ENCODE measurements around the gene MAP2K1.

MAP2K1 gene

DNA sequence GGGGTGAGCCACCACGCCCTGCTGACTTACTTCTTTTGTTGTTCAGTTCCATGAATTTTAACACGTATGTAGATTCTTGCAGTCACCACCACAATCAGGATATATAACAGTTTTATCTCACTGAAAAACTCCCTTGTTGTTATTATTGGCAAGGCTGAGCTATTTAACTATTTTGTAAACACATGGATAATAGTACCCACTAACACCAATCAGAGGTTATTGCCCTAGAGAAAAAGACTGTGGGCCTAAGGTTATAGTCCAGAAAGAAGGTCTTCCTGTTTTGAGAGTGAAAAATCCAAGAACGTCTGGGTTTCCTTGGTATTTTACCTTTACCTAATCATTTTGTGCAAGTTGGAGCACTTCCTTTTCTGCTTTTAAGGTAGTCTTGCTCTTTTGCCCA lies 127.9 kb downstream of the MAP2K1 start:
- TF ChIP-seq, protein P1, sequence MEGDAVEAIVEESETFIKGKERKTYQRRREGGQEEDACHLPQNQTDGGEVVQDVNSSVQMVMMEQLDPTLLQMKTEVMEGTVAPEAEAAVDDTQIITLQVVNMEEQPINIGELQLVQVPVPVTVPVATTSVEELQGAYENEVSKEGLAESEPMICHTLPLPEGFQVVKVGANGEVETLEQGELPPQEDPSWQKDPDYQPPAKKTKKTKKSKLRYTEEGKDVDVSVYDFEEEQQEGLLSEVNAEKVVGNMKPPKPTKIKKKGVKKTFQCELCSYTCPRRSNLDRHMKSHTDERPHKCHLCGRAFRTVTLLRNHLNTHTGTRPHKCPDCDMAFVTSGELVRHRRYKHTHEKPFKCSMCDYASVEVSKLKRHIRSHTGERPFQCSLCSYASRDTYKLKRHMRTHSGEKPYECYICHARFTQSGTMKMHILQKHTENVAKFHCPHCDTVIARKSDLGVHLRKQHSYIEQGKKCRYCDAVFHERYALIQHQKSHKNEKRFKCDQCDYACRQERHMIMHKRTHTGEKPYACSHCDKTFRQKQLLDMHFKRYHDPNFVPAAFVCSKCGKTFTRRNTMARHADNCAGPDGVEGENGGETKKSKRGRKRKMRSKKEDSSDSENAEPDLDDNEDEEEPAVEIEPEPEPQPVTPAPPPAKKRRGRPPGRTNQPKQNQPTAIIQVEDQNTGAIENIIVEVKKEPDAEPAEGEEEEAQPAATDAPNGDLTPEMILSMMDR (IDR thresholded peaks at IDR 0.05; ENCODE audit: borderline replicate concordance, insufficient read depth, low read depth, low read length): no peak

DNA sequence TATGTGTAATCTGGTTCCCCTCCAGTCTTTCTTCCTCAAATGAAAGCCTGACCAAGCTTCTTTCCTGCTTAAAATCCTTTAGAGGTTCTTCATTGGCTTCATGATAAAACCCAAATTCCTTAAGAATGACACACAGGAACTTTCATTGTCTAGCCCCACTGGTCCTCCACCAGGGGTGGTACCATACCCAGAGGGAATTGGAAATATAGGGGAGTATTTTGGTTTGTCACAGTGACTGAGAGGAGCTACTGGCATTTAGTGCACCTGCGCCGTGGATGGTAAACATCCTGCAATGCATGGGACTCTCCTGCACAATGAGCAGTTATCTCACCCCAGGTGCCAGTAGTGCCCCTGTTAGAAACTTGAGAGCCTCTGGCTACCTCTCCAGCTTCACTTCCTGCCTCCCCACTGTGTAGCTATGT lies 129.2 kb downstream of the MAP2K1 start:
- H3K4me3 ChIP-seq (ENCODE audit: low read depth, low read length): no peak overlapping the region
- TF ChIP-seq, protein P1 (IDR thresholded peaks at IDR 0.05; ENCODE audit: borderline replicate concordance, insufficient read depth, low read depth, low read length): no peak

More for the DNA sequence above, 127.9 kb downstream of the MAP2K1 start:
- no peak overlapping the region for H3K4me3 ChIP-seq (ENCODE audit: low read depth, low read length)

DNA sequence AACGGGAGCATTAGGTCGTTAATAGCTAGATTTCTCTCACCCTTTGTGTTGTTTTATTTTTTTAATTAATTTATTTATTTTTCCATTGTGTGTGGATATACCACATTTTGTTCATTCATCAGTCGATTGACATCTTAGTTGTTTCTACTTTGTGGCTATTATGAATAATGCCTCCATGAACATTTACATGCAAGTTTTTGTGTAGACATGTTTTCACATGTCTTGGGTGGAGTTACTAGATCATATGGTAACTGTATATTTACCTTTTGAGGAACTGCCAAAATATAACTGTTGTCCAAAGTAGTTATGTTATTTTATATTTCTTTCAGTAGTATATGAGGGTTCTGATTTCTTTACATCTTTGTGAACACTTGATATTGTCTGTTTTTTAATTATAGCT lies 137.2 kb downstream of the MAP2K1 start:
- H3K4me3 ChIP-seq (ENCODE audit: low read depth, low read length): no peak overlapping the region
- TF ChIP-seq, protein P1 (IDR thresholded peaks at IDR 0.05; ENCODE audit: borderline replicate concordance, insufficient read depth, low read depth, low read length): no peak

DNA sequence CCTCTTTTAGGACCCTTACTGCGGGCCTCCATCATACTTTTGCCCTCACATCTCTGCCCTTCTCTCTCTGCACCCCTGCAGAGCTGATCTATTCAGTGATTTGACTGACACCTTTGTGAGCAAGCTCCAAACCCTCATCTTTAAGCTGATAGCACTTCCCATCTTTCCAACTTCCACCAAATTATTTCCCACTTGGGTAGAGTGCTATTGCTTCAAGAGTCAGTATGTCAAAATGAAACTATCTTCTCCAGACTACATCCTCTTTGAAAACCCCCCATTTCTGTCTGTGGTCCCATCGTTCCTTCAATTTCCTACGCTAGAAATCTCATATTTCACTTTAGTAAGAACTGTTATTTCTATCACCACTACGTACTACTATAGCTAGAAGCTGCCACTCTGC lies 138.1 kb downstream of the MAP2K1 start:
- H3K4me3 ChIP-seq (ENCODE audit: low read depth, low read length): no peak overlapping the region
- TF ChIP-seq, protein P1 (IDR thresholded peaks at IDR 0.05; ENCODE audit: borderline replicate concordance, insufficient read depth, low read depth, low read length): no peak

DNA sequence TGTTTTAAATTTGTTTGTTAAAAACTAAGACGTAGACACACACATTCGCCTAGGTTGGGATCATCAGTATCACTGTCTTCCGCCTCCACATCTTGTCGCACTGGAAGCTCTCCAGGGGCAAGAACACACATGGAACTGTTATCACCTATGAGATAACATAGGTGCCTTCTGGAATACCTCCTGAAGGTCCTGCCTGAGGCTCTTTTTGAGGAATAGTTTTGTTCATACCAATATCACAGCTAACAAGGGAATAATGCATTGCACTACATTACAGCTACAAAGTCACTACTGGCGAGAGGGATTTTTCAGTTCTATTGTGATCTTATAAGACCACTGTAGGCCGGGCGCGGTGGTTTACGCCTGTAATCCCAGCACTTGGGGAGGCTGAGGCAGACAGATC lies 148.3 kb downstream of the MAP2K1 start:
- TF ChIP-seq, protein P1 (IDR thresholded peaks at IDR 0.05; ENCODE audit: borderline replicate concordance, insufficient read depth, low read depth, low read length): no peak
- H3K4me3 ChIP-seq (ENCODE audit: low read depth, low read length): no peak overlapping the region

Data from GM12875 (cell line).